K562 (cell line): ENCODE measurements around the gene CCR2. TPM values are rescaled to one million over a fixed set of nuclear protein-coding genes. Genes with fewer than 3 reads are reported as not detected.

Source experiments
- EP400 ChIP-seq: fragments of 450-650 bp; IDR thresholded peaks from 2 replicates; pipeline ENCODE4 v1.6.1; 2017; ENCODE audit warnings: antibody characterized with exemption, mild to moderate bottlenecking, moderate library complexity
- HSF4 ChIP-seq: fragments of 250-450 bp; sonication (Bioruptor Pico); IDR thresholded peaks from 2 replicates; pipeline ENCODE4 v2.1.2; 2022; ENCODE audit warnings: mild to moderate bottlenecking, moderate library complexity, borderline replicate concordance
- KHSRP ChIP-seq: fragments of 450-650 bp; IDR thresholded peaks from 2 replicates; pipeline ENCODE4 v1.6.1; 2017
- PHB2 ChIP-seq: fragments of 450-650 bp; IDR thresholded peaks from 2 replicates; pipeline ENCODE4 v1.6.1; 2017; ENCODE audit warnings: low read depth
- PHF8 ChIP-seq: fragments of 200-600 bp; sonication (generic); IDR thresholded peaks from 2 replicates; pipeline ENCODE4 v1.6.1; 2012; ENCODE audit warnings: mixed run types, mild to moderate bottlenecking, inconsistent platforms, low read length, moderate library complexity, borderline replicate concordance
- RBM14 ChIP-seq: fragments of 200-400 bp; formaldehyde crosslinking; IDR thresholded peaks from 2 replicates; pipeline ENCODE4 v1.6.1; 2018; ENCODE audit warnings: low read depth, mild to moderate bottlenecking, low read length, moderate library complexity, borderline replicate concordance; ENCODE audit not compliant: insufficient read depth
- RBM22 ChIP-seq: fragments of 200-400 bp; formaldehyde crosslinking; IDR thresholded peaks from 2 replicates; pipeline ENCODE4 v1.6.1; 2018; ENCODE audit warnings: low read length, low read depth; ENCODE audit not compliant: poor library complexity, severe bottlenecking
- REST ChIP-seq, 2 experiments: fragments of 450-650 bp; formaldehyde crosslinking in 1 of 2; IDR thresholded peaks; 2 replicates each; pipeline versions ENCODE4 v1.4.0 to v1.6.1; 2014 to 2020; ENCODE audit warnings: mild to moderate bottlenecking in 2 of 2, borderline replicate concordance in 1 of 2, low read depth in 1 of 2
- SMARCA4 ChIP-seq: fragments of 450-650 bp; IDR thresholded peaks from 2 replicates; pipeline ENCODE4 v1.6.1; 2016
- polyA plus RNA-seq, 8 experiments: library from polyadenylated mRNA; depleted of rRNA in 4 of 8; stranded (reverse) in 5 of 8; unstranded in 3 of 8; fragments of >200 nt; fragmentation: Nextera tagmentation in 2 of 8; fragmentation: Illumina TruSeq in 1 of 8; extraction: Ambion mirVana in 2 of 8; extraction: Trizol in 1 of 8; gene quantifications; 2 replicates each; pipeline versions ENCODE4 v1.2.1 to v1.2.3, GENCODE V29; 2011 to 2014; ENCODE audit warnings: inconsistent platforms in 1 of 8, missing spikeins in 1 of 8
- total RNA-seq, 7 experiments: library from RNA; depleted of rRNA in 6 of 7; stranded (reverse); fragments of >200 nt in 6 of 7; fragmentation: Illumina TruSeq in 2 of 7; extraction: Trizol in 2 of 7; gene quantifications; 2 replicates each; pipeline versions ENCODE4 v1.2.1 to v1.2.3, GENCODE V29; 2011 to 2021; ENCODE audit warnings: low replicate concordance in 1 of 7

Gene CCR2
- total and polyA plus RNA-seq, 9 of the 15 experiments (the other 6 are each of a cell fraction or from before 2014, with no cell fraction given) = not detected

- TF ChIP-seq REST (IDR thresholded peaks at IDR 0.05; ENCODE audit: borderline replicate concordance) (peak; percentile 32; the same call in 1 of the 2 replicates), REST (CRISPR knock-in tag; IDR thresholded peaks at IDR 0.05; ENCODE audit: low read depth) (no peak), HSF4 (CRISPR knock-in tag) (no peak), PHF8 (no peak), PHB2 (no peak), EP400 (peak; percentile 58), RBM14 (no peak), KHSRP (no peak), SMARCA4 (peak; percentile 37; the same call in 1 of the 2 replicates), RBM22 (no peak)
Measured at GRCh38 chr3:46393554-46394434, 39.9 kb downstream of the CCR2 start (continued).
